ENCODE data around the gene GPR63. TPM values are rescaled to one million over a fixed set of nuclear protein-coding genes. Genes with fewer than 3 reads are reported as not detected.

GPR63 gene
- total RNA-seq, 1 experiment from 2014 or later = 5.9 TPM

- no peak for DNase-seq
- Histone ChIP-seq H4K91ac (ENCODE audit: insufficient read length, low read depth, low read length) (no peak overlapping the region), H3K14ac (ENCODE audit: insufficient read depth, low read length) (no peak overlapping the region), H4K5ac (ENCODE audit: insufficient read length, low read depth, low read length) (no peak overlapping the region), H3K23me2 (ENCODE audit: insufficient read length, low read depth, low read length, poor library complexity, severe bottlenecking) (no peaks in the 10 kb centered on the region), H4K8ac (replicated peaks; ENCODE audit: insufficient read length, low read depth, low read length) (no peak overlapping the region), H2BK5ac (ENCODE audit: insufficient read length, low read length) (no peak overlapping the region), H3K23ac (ENCODE audit: insufficient read length, low read depth, low read length) (no peak overlapping the region), H3T11ph (ENCODE audit: low read length) (no peak overlapping the region), H3K79me1 (ENCODE audit: insufficient read depth, low read depth, low read length, poor library complexity, severe bottlenecking) (no peaks in the 10 kb centered on the region), H2AFZ (ENCODE audit: low read length) (no peak overlapping the region), H3K27me3 (ENCODE audit: insufficient read depth, low read length) (no peaks in the 10 kb centered on the region; the same call in 1 of the 2 replicates), H2BK120ac (ENCODE audit: low read depth, low read length, poor library complexity, severe bottlenecking) (no peak overlapping the region), H4K20me1 (ENCODE audit: control insufficient read depth, insufficient read depth, insufficient read length) (no peaks in the 10 kb centered on the region), H3K79me2 (ENCODE audit: insufficient read depth, low read length) (no peaks in the 10 kb centered on the region), H2BK20ac (ENCODE audit: low read depth, low read length, poor library complexity, severe bottlenecking) (no peak overlapping the region), H3K4me2 (ENCODE audit: insufficient read depth, insufficient read length, low read length) (no peak overlapping the region), H3K18ac (ENCODE audit: insufficient read length, low read depth, low read length) (no peak overlapping the region), H3K9me3 (ENCODE audit: control insufficient read depth, low read depth, low read length) (no peaks in the 10 kb centered on the region), H2BK12ac (ENCODE audit: insufficient read length, low read depth, low read length) (no peak overlapping the region), H2AK5ac (ENCODE audit: insufficient read length, low read length) (no peak overlapping the region), H3K9ac (ENCODE audit: extremely low read depth, insufficient read length, low read length) (no peak overlapping the region), H3K4me1 (ENCODE audit: insufficient read depth, low read length) (no peaks in the 10 kb centered on the region), H3K4ac (ENCODE audit: low read depth, low read length) (no peak overlapping the region), H3K56ac (ENCODE audit: insufficient read length, low read depth, low read length) (no peak overlapping the region), H2BK15ac (ENCODE audit: low read depth, low read length) (no peak overlapping the region), H3K27ac (ENCODE audit: insufficient read length, low read depth, low read length) (no peak overlapping the region)
- Mint-ChIP-seq H3K27ac (no peak overlapping the region), H3K36me3 (ENCODE audit: insufficient read depth in 1 of 3, low read depth in 3 of 3) (no peaks in the 10 kb centered on the region), H3K4me3 (no peak overlapping the region), H3K9me3 (no peaks in the 10 kb centered on the region), H3K27me3 (ENCODE audit: low read depth) (no peaks in the 10 kb centered on the region), H3K4me1 (no peaks in the 10 kb centered on the region)
- TF ChIP-seq, protein P1, sequence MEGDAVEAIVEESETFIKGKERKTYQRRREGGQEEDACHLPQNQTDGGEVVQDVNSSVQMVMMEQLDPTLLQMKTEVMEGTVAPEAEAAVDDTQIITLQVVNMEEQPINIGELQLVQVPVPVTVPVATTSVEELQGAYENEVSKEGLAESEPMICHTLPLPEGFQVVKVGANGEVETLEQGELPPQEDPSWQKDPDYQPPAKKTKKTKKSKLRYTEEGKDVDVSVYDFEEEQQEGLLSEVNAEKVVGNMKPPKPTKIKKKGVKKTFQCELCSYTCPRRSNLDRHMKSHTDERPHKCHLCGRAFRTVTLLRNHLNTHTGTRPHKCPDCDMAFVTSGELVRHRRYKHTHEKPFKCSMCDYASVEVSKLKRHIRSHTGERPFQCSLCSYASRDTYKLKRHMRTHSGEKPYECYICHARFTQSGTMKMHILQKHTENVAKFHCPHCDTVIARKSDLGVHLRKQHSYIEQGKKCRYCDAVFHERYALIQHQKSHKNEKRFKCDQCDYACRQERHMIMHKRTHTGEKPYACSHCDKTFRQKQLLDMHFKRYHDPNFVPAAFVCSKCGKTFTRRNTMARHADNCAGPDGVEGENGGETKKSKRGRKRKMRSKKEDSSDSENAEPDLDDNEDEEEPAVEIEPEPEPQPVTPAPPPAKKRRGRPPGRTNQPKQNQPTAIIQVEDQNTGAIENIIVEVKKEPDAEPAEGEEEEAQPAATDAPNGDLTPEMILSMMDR (conservative IDR thresholded peaks at IDR 0.05) = no peak
- no CpG with 5 or more reads among the region's 1 CpG for WGBS (ENCODE audit: extremely low coverage, insufficient read length, low lambda C conversion rate)
Measured at GRCh38 chr6:96872976-96873375, 35.7 kb upstream of the GPR63 start.
